Neural progenitor cell (in vitro differentiated cells): Measurements from ENCODE around the gene TOPBP1. TPM values are rescaled to one million over a fixed set of nuclear protein-coding genes. Genes with fewer than 3 reads are reported as not detected.

ENCODE experiments used
- DNase-seq: peaks from one replicate; pipeline ENCODE4 v3.0.0-alpha.2; 2016; ENCODE audit warnings: low spot score
- H2AFZ ChIP-seq: fragments of 200-600 bp; sonication (generic); replicated peaks from 2 replicates; pipeline ENCODE4 v1.6.1; 2016; ENCODE audit warnings: antibody characterized with exemption
- H3F3A ChIP-seq: fragments of 200-600 bp; sonication (generic); 2 replicates; pipeline ENCODE4 v1.6.1; 2016; ENCODE audit warnings: antibody characterized with exemption, low read depth
- H3K27ac ChIP-seq: fragments of 200-600 bp; sonication (generic); 2 replicates; pipeline ENCODE4 v1.5.1; 2016; ENCODE audit warnings: mild to moderate bottlenecking
- H3K27me3 ChIP-seq: fragments of 200-600 bp; sonication (generic); 2 replicates; pipeline ENCODE4 v1.6.1; 2016; ENCODE audit warnings: mild to moderate bottlenecking, moderate library complexity
- H3K36me3 ChIP-seq: fragments of 200-600 bp; sonication (generic); 2 replicates; pipeline ENCODE4 v1.5.1; 2016
- H3K4me1 ChIP-seq: fragments of 200-600 bp; sonication (generic); 2 replicates; pipeline ENCODE4 v1.6.1; 2016; ENCODE audit warnings: mixed run types
- H3K4me2 ChIP-seq: fragments of 200-600 bp; sonication (generic); 2 replicates; pipeline ENCODE4 v1.6.1; 2016
- H3K4me3 ChIP-seq: fragments of 200-600 bp; sonication (generic); 2 replicates; pipeline ENCODE4 v1.5.1; 2016
- H3K79me2 ChIP-seq: fragments of 200-600 bp; sonication (generic); 2 replicates; pipeline ENCODE4 v1.6.1; 2016; ENCODE audit warnings: low read depth
- H3K9ac ChIP-seq: fragments of 200-600 bp; sonication (generic); 2 replicates; pipeline ENCODE4 v1.6.1; 2016
- H3K9me3 ChIP-seq: fragments of 200-600 bp; sonication (generic); 2 replicates; pipeline ENCODE4 v1.5.1; 2016; ENCODE audit warnings: low read depth
- H4K20me1 ChIP-seq: fragments of 200-600 bp; sonication (generic); 2 replicates; pipeline ENCODE4 v1.6.1; 2016; ENCODE audit warnings: low read depth
- H3K27ac Mint-ChIP-seq: 3 replicates; pipeline ENCODE4 v1.8.0; 2021; ENCODE audit warnings: mixed read lengths
- H3K27me3 Mint-ChIP-seq: 2 replicates; pipeline ENCODE4 v1.8.0; 2022; ENCODE audit warnings: low read depth, mild to moderate bottlenecking, inconsistent platforms, moderate library complexity, mixed read lengths; ENCODE audit not compliant: insufficient read depth
- H3K36me3 Mint-ChIP-seq: 3 replicates; pipeline ENCODE4 v1.8.0; 2021; ENCODE audit warnings: mixed read lengths
- H3K4me1 Mint-ChIP-seq: 3 replicates; pipeline ENCODE4 v1.8.0; 2021; ENCODE audit warnings: mixed read lengths
- H3K4me3 Mint-ChIP-seq: 3 replicates; pipeline ENCODE4 v1.8.0; 2021; ENCODE audit warnings: mild to moderate bottlenecking, moderate library complexity, mixed read lengths
- H3K9me3 Mint-ChIP-seq: 3 replicates; pipeline ENCODE4 v1.8.0; 2020; ENCODE audit warnings: mixed read lengths
- EZH2 ChIP-seq: fragments of 200-600 bp; sonication (generic); IDR thresholded peaks from 2 replicates; pipeline ENCODE4 v1.6.1; 2017; ENCODE audit warnings: antibody characterized with exemption, mild to moderate bottlenecking, moderate library complexity
- EZH2phosphoT487 ChIP-seq: fragments of 200-600 bp; sonication (generic); IDR thresholded peaks from 2 replicates; pipeline ENCODE4 v1.6.1; 2017; ENCODE audit warnings: antibody characterized with exemption
- total RNA-seq: library from RNA; depleted of rRNA; stranded (reverse); fragments of >200 nt; gene quantifications from 2 replicates; pipeline ENCODE4 v1.2.3, GENCODE V29; 2015; ENCODE audit warnings: low replicate concordance
- TF ChIP-seq, protein P1 (sequence below): fragments of 200-600 bp; sonication (generic); IDR thresholded peaks from 2 replicates; pipeline ENCODE4 v1.5.1; 2017; ENCODE audit warnings: antibody characterized with exemption, mild to moderate bottlenecking

TOPBP1 gene
- total RNA-seq, 1 donor from 2014 or later, result 67.7 TPM

DNA sequence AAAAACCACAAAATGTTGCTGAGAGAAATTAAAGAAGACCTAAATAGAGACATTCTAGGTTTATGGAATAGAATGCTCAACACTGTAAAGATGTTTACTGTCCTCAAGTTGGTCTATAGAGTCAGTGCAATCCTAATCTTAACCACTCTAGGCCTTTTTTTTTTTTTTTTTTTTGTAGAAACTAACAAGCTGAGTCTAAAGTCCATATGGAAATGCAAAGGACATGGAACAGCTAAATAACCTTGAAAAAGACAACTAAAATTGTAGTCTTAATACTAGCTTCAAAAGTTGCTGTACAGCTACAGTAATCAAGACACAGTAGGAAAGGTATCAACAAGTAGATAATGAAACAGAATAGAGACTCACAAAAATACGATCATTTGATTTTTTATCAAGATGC lies 55.4 kb downstream of the TOPBP1 start:
- H3K9me3 Mint-ChIP-seq, result no peaks in the 10 kb centered on the region
- H3K36me3 Mint-ChIP-seq, result peaks cover 23% of the 10 kb centered on the region
- TF ChIP-seq EZH2phosphoT487 (no peak), EZH2 (no peak)
- TF ChIP-seq, protein P1, sequence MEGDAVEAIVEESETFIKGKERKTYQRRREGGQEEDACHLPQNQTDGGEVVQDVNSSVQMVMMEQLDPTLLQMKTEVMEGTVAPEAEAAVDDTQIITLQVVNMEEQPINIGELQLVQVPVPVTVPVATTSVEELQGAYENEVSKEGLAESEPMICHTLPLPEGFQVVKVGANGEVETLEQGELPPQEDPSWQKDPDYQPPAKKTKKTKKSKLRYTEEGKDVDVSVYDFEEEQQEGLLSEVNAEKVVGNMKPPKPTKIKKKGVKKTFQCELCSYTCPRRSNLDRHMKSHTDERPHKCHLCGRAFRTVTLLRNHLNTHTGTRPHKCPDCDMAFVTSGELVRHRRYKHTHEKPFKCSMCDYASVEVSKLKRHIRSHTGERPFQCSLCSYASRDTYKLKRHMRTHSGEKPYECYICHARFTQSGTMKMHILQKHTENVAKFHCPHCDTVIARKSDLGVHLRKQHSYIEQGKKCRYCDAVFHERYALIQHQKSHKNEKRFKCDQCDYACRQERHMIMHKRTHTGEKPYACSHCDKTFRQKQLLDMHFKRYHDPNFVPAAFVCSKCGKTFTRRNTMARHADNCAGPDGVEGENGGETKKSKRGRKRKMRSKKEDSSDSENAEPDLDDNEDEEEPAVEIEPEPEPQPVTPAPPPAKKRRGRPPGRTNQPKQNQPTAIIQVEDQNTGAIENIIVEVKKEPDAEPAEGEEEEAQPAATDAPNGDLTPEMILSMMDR, result no peak
- Histone ChIP-seq H3K4me3 (no peak overlapping the region), H3F3A (no peaks in the 10 kb centered on the region), H4K20me1 (no peaks in the 10 kb centered on the region), H3K9me3 (no peaks in the 10 kb centered on the region), H3K27ac (no peak overlapping the region), H3K4me2 (no peak overlapping the region), H3K4me1 (no peaks in the 10 kb centered on the region), H3K36me3 (peaks cover 35% of the 10 kb centered on the region), H3K27me3 (no peaks in the 10 kb centered on the region), H3K9ac (no peak overlapping the region), H3K79me2 (no peaks in the 10 kb centered on the region), H2AFZ (no peak overlapping the region)
- H3K4me1 Mint-ChIP-seq, result no peaks in the 10 kb centered on the region
- no peak overlapping the region for H3K27ac Mint-ChIP-seq
- H3K27me3 Mint-ChIP-seq, result no peaks in the 10 kb centered on the region
- DNase-seq, result no peak
- H3K4me3 Mint-ChIP-seq, result no peak overlapping the region

DNA sequence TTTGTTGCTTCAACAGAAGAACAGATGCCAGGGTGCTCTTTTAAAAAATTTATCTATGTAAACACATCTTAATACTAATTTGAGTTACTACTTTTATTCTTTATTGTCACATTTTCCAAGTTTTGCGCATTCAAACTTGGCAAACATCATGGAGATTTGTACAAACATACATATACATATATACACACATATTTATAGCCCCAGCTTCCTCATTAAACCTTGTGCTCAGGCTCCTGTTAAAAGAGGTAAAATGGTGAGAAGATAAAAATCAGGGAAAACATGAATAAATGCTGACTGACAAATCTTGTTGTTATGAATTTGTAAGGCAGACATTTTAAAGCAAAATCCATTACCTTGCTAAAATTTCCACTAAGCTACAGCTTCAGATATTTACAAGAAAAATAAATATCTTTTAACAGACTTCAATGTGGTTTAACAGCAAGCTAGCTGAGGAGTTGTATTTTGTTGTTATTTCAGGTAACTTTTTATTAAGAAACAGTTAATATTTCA lies 61.1 kb downstream of the TOPBP1 start:
- DNase-seq, result no peak
- H3F3A ChIP-seq, result no peaks in the 10 kb centered on the region
- H3K4me2 ChIP-seq, result no peak overlapping the region
- H3K4me3 ChIP-seq, result no peak overlapping the region
- peaks cover 7% of the 10 kb centered on the region for H3K36me3 ChIP-seq
- Mint-ChIP-seq H3K4me1 (no peaks in the 10 kb centered on the region), H3K4me3 (no peak overlapping the region), H3K27me3 (no peaks in the 10 kb centered on the region), H3K27ac (no peak overlapping the region), H3K9me3 (no peaks in the 10 kb centered on the region), H3K36me3 (peaks cover 10% of the 10 kb centered on the region)
- no peak overlapping the region for H3K27ac ChIP-seq
- no peak overlapping the region for H2AFZ ChIP-seq
- TF ChIP-seq EZH2 (no peak), EZH2phosphoT487 (no peak)
- TF ChIP-seq, protein P1, result no peak
- no peak overlapping the region for H3K9ac ChIP-seq
- no peaks in the 10 kb centered on the region for H3K9me3 ChIP-seq
- no peaks in the 10 kb centered on the region for H3K4me1 ChIP-seq
- no peaks in the 10 kb centered on the region for H3K27me3 ChIP-seq
- H4K20me1 ChIP-seq, result no peaks in the 10 kb centered on the region
- no peaks in the 10 kb centered on the region for H3K79me2 ChIP-seq

DNA sequence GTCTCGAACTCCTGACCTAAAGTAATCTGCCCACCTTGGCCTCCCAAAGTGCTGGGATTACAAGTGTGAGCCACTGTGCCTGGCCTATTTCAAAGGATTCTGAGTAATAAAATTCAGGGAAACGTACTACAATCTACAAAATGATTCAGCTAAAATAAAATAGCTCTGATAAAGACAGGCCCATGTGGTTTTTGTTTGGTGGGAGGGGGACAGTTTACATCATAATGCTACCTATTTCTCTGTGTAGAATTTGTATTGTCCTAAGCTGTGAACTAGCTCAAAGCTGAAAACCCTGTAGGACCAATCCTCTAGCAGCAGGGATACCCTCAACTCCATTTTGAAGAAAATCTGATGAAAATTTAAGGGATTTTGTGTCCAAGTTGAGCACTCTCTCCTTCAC lies 62.5 kb downstream of the TOPBP1 start:
- Mint-ChIP-seq H3K27me3 (no peaks in the 10 kb centered on the region), H3K27ac (no peak overlapping the region), H3K36me3 (peaks cover 9% of the 10 kb centered on the region), H3K9me3 (no peaks in the 10 kb centered on the region), H3K4me3 (no peak overlapping the region), H3K4me1 (no peaks in the 10 kb centered on the region)
- H2AFZ ChIP-seq, result no peak overlapping the region
- no peaks in the 10 kb centered on the region for H3K79me2 ChIP-seq
- no peak overlapping the region for H3K4me3 ChIP-seq
- no peak for DNase-seq
- H3K9ac ChIP-seq, result no peak overlapping the region
- H3K4me1 ChIP-seq, result no peaks in the 10 kb centered on the region
- H3F3A ChIP-seq, result no peaks in the 10 kb centered on the region
- no peak overlapping the region for H3K27ac ChIP-seq
- no peak overlapping the region for H3K4me2 ChIP-seq
- no peaks in the 10 kb centered on the region for H4K20me1 ChIP-seq
- TF ChIP-seq EZH2 (no peak), EZH2phosphoT487 (no peak)
- TF ChIP-seq, protein P1, result no peak
- no peaks in the 10 kb centered on the region for H3K27me3 ChIP-seq
- H3K9me3 ChIP-seq, result no peaks in the 10 kb centered on the region
- peaks cover 6% of the 10 kb centered on the region for H3K36me3 ChIP-seq
